Measurements from ENCODE around the gene PALM. TPM values are rescaled to one million over a fixed set of nuclear protein-coding genes. Genes with fewer than 3 reads are reported as not detected.
"Not testable (repeated sequence)": the region's sequence is repeated elsewhere in the genome, so short reads cannot be mapped to it uniquely, and the experiment has no call there.

The PALM gene, protein sequence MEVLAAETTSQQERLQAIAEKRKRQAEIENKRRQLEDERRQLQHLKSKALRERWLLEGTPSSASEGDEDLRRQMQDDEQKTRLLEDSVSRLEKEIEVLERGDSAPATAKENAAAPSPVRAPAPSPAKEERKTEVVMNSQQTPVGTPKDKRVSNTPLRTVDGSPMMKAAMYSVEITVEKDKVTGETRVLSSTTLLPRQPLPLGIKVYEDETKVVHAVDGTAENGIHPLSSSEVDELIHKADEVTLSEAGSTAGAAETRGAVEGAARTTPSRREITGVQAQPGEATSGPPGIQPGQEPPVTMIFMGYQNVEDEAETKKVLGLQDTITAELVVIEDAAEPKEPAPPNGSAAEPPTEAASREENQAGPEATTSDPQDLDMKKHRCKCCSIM
- 100 to 1,000 TPM in 3 of 4 donors, 10 to 100 TPM in 1; 77.2 to 115 (median 106) TPM for polyA plus RNA-seq (ENCODE audit: insufficient read length in 4 of 4)

- DNase-seq (ENCODE audit: low read depth in 4 of 4, low spot score in 2 of 4) = no peak
These were observed at the start of gene PALM for GRCh38 chr19:708154-709143. Gene PALM (plus strand): TSS chr19:708935. CDS start chr19:709147, 212 bp downstream.

DNA sequence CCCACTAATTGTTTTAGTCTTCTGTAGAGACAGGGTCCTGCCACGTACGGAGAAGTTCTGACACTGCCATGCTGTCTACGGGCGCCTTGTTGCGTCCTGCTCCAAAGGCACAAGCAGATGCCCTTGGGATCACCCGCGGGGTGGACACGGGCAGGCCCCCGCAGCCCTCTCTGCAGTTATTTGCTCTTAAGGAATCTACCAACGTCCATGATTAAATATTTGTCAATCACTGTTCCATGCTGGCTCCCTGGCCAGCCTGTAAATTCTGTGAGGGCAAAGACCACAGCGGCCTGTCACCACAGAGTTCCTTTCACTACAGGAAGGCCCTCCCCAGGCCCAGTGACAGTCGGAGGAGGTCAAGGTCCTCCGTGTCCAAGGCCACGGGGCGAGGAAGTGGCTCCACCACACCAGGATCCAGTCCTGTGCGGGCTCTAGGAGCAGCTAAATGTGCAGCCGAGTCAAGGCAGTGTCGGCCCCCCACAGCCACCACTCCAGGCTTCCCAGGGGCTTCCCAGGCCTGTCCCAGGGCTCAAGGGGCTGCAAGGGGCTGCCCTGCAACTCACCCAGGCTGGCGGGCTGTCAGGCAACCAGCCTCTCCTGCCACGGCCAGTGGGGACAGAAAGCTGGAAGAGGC is 47.8 kb upstream of the PALM start:
- DNase-seq (ENCODE audit: low read depth in 4 of 4, low spot score in 2 of 4) = no peak

DNA sequence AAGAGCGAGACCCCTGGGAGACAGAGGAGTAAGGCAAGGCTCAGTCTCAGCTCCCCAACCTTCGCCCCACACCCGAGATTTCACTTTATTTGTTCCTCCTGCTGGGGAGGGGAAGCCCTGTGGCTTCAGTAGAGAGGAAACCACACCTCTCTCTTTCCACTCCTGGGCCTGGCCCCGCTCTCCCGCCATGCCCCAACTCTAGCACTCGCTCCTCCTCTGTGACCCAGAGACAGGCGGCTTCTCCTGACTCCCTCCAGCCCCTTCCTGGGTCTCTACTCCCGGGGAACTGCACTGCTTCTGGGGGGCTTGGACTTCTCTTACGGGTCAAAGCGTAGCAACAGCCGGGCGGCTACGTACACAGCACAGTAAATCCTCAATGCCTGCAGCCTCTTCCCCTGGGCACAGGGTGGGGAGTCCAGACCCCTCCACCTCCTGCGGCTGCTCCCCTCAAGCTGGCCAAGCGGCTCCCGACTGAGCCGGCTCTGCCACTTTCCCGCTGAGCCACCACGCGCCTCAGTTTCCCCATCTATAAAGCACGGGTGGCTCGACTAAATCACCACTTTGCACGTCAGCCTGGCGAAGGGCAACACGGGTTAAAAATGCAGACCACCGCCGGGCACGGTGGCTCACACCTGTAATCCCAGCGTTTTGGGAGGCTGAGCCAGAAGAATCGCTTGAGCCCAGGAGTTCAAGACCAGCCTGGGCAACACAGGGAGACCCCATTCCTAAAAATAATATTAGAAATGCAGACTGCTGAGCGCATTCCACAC is 47.1 kb upstream of the PALM start:
- DNase-seq (ENCODE audit: low read depth in 4 of 4, low spot score in 2 of 4) = no peak

DNA sequence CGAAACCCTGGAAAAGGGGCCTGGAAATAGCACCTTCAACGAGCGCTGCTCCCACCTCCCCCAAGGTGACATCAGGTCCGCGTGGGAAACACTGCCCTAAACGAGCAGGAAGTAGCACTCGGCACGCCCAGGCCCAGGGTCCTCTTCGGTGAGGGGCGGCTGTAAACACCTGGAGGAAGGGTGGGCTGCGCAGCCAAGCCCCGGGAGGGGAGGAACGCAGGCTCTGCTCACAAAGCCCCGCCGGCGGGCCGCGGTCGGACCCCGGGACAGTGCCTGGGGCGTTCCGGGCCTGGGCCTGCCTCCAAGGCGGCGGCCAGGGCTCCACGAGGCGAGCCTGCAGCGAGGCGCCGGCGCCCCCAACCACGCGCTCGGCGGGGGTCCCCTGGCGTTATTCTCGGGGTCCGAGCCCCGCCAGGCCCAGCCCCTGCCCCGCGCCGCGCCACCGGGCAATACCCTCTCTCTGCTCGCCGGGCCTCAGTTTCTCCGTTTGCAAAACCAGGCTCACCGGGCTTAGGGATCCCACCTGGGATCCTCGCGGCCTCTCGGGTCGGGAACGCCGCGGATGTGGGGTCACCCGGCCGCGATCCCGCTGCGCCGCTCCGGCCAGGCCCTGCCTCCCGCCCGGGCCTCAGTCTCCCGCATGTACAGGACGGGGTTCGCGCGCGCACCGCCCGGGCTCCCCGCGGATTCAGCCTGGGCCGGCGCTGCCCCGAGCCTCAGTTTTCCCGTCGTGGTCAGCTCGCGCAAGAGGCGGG is 46.4 kb upstream of the PALM start:
- DNase-seq (ENCODE audit: low read depth in 4 of 4, low spot score in 2 of 4) = no peak

DNA sequence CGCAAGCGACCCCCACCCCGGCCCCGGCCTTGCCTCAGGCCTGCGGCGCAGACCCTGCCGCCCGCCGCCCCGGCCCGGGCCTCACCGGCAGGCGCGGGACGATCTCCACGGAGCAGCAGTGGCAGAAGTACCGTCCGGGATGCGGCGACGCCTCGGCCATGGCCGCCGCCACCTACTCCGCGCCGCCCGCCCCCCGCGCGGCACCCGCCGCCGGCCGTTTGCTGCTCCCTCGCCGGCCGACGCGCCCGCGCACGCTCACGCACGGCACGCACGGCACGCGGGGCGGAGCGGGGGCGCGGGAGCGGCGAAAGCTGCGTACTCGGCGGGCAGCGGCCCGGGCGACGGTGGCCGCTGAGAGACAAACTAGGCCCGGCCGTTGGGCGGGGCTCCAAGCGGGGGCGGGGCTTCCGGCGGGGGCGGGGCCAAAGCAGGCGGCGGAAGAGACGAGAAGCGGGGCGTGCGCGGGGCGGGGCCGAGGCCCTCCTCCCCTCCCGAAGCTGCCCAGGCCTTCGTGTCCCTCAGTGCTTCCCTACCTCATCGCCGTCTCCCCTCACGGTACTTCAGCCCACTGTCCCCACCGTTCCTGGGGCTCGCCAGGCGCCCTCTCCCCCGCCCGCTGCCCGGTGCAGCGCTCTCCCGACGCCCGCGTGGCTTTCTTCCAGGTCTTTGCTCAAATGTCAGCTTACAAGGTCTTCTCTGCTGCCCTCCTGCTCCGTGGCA is 45.6 kb upstream of the PALM start, which contains the start of gene RNF126:
RNF126 (minus strand) TSS at position 253 of the 720 bp plus-strand sequence; CDS start at position 160, 93 bp downstream.
- peak in 3 of 4 donors; percentile 53 to 78 (median 77) for DNase-seq (ENCODE audit: low read depth in 4 of 4, low spot score in 2 of 4)

DNA sequence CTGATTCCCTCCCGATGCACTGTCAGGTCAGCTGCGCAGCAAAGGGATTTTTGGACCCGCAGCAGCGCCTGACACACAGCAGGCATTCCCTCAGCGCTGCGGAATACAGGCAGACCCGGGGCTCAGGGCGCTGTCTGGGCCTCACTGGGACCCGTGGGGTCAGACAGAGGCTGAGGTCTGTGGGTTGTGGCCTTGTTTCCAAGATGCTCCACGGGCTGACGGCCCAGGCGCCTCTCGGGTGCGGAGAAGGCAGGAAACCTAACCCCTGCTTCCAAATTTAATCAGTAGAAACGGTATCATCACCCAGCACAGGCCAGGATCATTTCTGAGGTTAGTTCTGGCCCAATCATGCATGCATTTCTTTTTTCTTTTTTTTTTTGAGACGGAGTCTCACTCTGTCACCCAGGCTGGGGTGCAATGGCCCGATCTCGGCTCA is 45.0 kb upstream of the PALM start:
- no peak for DNase-seq (ENCODE audit: low read depth in 4 of 4, low spot score in 2 of 4)

- peak in 1 of 4 donors; percentile 76 for DNase-seq (ENCODE audit: low read depth in 4 of 4, low spot score in 2 of 4)
These were observed 43.8 kb upstream of the PALM start for GRCh38 chr19:664913-665443.

DNA sequence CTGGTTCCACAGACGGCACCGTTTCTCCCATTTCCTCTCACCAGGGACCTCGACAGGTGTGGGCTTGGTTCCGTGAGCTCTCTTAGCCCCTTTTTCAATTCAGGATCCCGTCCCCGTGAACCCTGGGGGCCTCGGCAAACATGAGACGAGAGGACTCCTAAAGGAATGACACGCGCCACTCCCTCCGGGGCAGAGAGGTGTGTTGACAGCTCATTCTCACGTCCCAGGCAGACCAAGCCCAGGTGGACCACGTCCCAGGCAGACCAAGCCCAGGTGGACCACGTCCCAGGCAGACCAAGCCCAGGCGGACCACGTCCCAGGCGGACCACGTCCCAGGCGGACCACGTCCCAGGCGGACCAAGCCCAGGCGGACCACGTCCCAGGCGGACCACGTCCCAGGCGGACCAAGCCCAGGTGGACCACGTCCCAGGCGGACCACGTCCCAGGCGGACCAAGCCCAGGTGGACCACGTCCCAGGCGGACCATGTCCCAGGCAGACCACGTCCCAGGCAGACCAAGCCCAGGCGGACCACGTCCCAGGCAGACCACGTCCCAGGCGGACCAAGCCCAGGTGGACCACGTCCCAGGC is 41.7 kb upstream of the PALM start:
- DNase-seq (ENCODE audit: low read depth in 4 of 4, low spot score in 2 of 4) = not testable (repeated sequence)

- DNase-seq (ENCODE audit: low read depth in 4 of 4, low spot score in 2 of 4) = not testable (repeated sequence)
These were observed 39.9 kb upstream of the PALM start for GRCh38 chr19:668675-669434.

- DNase-seq (ENCODE audit: low read depth in 4 of 4, low spot score in 2 of 4) = no peak
These were observed 38.1 kb upstream of the PALM start for GRCh38 chr19:670609-671075.

DNA sequence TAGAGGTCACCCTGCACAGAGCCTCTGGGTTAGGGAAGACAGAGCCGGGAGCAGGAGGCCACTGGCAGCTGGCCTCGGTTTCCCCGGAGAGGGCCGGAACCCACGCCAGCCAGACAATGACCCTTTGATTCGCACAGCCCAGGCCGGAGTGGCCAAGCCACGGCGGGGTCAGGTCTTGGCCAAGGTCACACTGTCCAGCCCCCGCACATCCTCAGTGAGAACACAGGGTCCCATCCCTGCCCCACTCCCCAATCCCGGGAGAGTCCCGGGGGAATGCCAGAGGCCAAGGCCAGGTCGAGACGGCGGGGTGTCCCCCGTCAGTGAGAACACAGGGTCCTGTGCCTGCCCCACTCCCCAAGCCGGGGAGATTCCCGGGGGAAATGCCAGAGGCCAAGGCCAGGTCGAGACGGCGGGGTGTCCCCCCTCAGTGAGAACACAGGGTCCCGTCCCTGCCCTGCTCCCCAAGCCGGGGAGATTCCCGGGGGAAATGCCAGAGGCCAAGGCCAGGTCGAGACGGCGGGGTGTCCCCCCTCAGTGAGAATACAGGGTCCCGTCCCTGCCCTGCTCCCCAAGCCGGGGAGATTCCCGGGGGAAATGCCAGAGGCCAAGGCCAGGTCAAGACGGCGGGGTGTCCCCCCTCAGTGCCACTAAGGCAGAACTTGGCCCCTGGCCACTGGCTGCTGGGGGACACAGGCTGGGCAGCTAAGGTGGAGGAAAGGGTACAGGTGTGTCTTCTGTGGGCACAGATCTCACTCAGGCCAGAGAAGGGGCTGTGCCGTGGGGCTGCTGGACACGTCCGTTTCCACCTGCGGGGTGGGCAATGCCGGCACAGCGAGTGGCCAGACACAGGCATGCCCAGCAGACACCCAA is 34.2 kb upstream of the PALM start:
- DNase-seq (ENCODE audit: low read depth in 4 of 4, low spot score in 2 of 4) = no peak

DNA sequence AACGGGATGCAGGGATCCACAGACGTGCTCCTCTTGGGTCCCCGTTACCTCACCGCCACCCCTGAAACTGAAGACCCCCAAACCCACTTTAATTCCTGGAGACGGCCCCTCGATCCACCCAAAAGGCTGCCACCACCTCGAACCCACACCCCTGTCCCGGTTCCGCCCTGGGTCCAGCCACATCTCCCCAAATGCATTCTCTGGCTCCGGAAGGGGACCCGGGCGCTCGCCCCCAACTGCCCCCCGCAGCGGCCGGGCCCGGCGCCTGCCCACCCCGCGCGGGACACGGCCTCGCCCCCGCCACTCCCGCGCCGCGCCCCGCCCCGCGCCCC is 32.8 kb upstream of the PALM start:
- no peak for DNase-seq (ENCODE audit: low read depth in 4 of 4, low spot score in 2 of 4)

GRCh38 chr19:676339-677105 is 32.2 kb upstream of the PALM start, which contains the start of gene FSTL3:
Gene FSTL3 (plus strand): TSS chr19:676392. CDS start chr19:676424, 32 bp downstream.
- no peak for DNase-seq (ENCODE audit: low read depth in 4 of 4, low spot score in 2 of 4)

- DNase-seq (ENCODE audit: low read depth in 4 of 4, low spot score in 2 of 4) = no peak
These were observed 31.5 kb upstream of the PALM start for GRCh38 chr19:677201-677600.

Data from left renal cortex interstitium (tissue), 4 donors.